Activated T-cell treated with anti-CD3 and anti-CD28 coated beads, Interleukin-2, amount 50 U/mL, for 48 hours (primary cell): Measurements from ENCODE around the gene ORAI3.

Experiments
- DNase-seq, 2 experiments: peaks; one replicate each; pipeline ENCODE4 v3.0.0-alpha.2; 2020

ORAI3 gene

DNA sequence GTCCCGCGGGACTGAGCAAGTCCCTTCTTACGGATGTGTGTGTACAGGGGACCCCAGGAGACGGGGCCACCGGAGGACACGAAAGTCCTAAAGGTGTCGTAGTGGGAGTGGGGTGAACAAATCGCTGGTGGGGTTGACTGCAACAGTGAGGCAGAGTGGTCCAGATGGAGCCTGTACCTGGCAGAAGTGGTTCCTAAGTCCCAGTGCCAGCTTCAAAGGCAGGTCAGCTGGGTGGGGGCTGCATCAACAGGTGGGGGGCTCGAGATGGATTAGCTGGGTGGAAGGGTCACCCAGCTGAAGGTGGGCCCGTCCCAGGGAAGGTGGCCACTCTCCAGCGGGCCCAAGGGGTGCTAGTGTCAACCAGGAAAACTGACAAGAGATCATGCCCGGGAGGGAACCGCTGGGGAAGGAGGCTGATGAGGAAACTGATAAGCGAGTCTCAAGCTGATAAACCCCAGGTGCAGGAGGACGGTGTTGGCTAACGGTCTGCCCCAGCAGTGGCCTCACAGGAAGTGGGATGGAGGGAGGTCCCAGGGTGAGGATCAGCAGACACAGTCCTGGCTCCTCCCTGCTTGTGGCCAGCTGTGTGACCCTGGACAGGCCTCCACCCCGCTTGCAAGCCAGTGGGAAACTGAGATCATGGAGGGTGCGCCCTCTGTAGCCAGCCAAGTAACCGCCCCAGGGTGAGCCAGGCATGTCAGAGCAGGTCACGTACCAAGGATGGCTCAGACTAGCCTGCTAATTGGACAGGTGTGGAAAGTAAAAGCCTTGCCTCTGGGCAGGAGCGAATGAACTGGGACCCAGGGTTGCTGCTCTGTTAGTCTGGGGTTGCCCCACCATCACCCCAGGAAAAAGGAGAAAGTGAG lies 1.0 kb downstream of the ORAI3 start:
- peak; percentile 56 to 67 for DNase-seq

DNA sequence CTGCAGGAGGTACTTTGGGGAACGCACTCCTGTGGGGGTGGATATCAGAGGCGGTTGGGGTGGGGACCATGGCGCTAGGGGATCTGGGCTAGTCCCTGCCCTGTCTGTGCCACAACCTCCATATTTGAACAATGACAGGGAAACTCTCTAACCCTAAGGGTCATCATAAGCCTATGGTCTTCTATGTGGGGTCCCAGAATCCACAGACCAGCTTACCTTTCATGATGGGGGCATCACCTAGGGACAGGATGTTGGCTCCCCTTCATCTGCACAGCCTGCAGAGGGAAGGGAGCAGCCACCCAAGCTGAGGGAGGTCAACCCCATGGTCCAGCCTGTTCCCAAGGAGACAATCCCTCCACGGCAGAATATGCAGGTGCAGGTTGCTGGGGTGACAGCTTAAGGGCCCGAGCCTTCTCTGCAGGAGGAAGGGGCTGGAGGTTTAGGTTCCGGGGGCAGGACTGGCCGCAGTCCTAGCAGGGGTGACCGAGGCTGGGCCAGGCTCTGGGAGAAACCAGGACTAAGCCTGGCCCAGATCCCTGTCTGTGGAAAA lies 1.7 kb downstream of the ORAI3 start:
- no peak for DNase-seq

DNA sequence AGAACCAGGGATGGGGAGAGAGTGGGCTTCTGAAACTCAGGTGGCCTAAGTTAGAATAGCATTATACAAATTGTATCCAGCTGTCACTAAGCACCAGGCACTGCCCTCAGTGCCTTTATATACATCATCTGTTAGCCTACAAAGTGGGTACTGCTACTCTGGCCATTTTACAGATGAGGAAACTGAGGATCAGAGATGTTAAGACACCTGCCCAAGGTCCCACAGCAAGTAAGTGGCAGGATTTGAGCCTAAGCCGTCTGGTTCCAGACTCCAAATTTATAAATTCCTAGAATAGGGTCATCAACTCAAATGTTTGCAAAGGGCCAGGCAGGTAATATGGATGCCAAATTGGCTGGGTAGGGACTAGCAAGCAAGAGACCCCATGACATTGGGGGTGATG lies 2.3 kb downstream of the ORAI3 start:
- DNase-seq = no peak

DNA sequence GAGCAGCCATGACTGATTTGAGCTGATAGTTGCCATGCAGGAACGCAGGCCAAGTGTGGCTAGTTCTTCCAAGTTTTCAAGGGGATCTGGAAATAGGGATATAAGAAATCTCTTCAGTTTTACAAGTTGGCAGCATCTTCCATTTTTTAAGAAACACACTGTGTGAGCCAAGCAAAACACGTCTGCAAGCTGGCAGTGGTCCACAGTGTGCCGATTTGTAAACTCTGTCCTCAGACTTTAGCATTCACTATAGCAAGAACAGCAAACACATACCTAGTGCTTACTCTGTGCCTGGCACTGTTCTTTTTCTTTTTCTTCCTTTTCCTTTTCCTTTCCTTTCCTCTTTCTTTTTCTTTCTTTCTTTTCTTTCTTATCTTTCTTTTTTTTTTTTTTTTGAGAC lies 2.9 kb downstream of the ORAI3 start:
- DNase-seq = no peak

DNA sequence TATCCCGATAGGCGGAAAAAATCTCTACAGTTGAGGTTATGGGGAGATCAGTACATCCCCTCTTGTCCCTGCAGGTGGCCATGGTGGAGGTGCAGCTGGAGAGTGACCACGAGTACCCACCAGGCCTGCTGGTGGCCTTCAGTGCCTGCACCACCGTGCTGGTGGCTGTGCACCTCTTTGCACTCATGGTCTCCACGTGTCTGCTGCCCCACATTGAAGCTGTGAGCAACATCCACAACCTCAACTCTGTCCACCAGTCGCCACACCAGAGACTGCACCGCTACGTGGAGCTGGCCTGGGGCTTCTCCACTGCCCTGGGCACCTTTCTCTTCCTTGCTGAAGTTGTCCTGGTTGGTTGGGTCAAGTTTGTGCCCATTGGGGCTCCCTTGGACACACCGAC lies 4.2 kb downstream of the ORAI3 start:
- no peak for DNase-seq

DNA sequence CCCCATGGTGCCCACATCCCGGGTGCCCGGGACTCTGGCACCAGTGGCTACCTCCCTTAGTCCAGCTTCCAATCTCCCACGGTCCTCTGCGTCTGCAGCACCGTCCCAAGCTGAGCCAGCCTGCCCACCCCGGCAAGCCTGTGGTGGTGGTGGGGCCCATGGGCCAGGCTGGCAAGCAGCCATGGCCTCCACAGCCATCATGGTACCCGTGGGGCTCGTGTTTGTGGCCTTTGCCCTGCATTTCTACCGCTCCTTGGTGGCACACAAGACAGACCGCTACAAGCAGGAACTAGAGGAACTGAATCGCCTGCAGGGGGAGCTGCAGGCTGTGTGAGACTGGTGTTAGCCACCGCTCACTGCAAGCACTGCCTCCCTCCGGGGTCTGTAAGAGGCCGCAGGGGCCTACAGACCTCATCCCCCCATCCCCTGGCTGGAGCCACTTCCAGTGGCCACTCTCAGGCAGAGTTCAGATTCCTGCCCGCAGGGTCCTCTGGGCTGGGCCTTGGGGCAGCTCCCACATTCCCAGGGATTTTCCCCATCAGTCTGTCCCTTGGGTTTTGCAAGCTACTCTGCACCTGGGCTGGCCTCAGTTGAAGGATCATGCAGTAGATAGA lies 4.8 kb downstream of the ORAI3 start:
- DNase-seq = peak; percentile 73 to 79

DNA sequence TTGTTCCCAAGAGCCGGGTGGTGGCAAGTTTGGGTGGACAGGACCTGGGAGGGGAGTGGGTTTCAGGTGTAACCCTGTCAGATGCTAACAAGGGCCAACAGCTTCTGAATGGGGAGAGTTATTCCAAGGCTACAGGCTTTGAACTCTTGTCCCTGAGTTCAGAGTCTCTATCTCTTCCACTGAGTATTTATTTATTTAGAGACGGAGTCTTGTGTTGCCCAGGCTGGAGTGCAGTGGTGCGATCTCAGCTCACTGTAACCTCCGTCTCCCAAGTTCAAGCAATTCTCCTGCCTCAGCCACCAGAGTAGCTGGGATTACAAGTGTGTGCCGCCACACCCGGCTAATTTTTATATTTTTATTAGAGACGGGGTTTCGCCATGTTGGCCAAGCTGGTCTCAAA lies 6.1 kb downstream of the ORAI3 start:
- no peak for DNase-seq

DNA sequence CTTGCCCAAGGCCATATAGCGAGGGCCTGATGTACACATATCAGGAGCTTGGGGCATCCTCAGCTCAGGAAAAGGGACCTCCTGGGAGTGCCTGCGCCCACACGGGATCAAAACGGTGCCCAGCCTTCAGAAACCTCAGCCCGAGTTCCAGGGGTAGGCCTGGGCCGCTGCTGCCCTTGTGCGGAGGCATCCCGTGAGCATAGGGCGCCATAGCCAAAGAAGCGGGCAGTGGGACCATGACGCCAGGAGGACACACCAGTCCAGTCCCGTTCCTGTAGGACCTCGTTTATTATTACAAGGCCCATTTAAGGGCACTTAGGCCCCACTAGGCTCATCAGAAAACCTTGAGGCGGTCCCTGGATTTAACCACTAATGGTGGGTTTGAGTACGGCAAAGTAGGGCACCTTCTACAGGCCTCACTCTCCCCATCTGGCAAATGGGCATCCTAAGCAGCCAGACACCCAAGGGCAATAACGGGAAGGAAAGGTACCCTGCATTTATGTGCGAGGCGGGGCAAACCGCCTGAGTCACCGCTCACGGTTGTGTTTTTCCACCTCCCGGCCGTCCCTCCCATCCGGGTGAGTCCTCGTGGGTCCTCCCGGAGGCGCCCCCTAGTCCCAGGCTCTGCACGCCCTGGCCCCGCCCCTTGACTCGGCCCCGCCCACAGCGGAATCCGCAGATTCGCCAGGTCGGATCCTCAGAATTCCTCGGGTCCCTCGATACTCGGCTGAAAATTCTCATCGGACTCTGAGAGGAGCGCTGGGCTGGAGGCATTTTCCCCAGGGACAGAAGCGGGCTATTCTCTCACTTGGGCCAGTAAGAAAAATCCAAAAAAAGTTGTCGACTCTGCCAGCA lies 8.0 kb downstream of the ORAI3 start:
- DNase-seq = peak; percentile 94 to 96

DNA sequence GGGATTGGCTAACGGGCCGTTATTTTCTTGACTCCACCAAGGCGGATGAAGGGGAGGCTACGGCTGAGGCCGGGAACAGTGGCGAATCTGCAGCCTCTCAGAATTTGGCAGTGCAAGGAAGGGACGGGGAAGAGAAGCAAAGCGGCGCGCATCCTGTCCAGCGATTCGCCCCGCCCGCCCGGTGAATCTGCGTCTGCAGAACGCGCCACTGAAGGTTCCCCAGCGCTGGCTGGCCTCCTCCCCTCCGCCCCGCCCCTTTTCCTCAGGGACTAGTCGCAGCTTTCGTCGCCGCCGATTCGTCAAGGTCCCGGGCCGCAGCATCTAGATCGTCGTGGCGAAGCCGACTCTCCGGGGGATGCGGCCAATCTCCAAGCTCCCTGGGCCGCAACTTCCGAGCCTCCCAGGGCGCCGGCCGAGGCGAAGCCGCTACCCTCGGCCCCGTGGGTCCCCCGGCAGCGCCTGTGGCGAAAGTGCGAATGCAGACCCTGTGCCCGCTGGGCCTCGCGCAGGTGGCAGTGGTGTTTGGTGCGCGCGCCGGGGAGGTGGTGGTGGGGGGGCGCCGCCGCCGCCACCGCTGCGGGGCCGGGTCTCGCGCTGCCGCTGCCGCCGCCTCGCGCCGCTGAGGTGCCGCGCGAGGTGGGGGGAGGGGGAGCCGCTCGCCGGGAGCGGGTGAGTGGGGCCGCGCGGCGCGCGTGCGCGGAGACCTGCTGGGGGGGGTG lies 8.7 kb downstream of the ORAI3 start, which contains the start of gene SETD1A:
Gene SETD1A (plus strand): TSS at position 299 of the 719 bp plus-strand sequence. CDS start 978 bp downstream, outside the sequence.
- peak; percentile 97 for DNase-seq

DNA sequence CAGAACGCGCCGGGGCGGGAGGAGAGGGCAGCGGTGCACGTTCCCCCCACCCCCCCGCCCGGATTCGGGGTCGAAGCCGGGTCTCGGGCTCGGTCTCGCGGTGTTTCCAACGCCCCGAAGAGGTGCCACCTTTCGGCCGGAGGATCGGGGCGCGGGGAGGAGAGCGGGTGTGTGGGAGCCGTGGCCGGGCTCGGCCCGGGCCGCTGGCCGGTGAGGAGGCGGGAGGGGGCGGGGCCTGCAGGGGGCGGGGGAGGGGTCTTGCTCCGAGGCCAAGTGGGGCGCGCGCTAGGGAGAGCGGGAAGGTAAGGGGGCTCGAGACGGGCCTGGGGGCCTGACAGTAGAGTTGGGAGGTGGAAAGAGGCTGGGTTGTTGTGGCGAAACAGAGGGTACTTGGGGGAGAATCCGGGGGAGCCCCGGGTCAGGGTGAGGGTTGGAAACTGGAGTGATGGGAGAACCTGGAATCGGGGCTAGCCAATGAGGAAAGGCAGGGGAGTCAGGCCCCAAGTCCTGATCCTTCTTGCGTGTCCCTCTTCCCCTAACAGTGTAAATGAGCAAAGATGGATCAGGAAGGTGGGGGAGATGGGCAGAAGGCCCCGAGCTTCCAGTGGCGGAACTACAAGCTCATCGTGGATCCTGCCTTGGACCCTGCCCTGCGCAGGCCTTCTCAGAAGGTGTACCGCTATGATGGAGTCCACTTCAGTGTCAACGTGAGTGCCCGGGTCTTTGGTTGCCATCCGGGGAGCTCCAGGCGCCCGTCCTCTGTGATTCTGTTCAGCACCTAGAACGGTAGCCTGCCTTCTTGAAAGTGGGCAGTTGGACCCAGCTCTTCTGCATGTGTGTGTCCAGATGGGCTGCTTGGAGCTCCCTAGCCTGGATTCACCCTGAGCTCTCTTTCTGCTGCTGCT lies 9.6 kb downstream of the ORAI3 start:
- DNase-seq = no peak

DNA sequence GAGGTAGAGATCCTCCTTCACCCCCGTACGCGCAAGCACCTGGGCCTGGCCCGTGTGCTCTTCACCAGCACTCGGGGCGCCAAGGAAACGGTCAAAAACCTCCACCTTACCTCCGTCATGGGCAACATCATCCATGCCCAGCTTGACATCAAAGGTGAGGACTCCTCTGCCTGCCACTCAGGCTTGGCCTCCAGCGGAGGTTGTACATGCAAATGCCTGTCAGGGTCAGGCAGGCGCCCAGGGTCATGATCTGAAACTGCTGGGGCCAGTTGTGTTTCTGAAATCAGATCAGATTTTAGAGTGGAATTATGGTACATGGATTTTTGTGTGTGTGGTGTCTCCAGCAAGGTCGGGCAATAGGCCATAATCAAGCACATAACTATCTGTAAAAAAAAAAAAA lies 12.5 kb downstream of the ORAI3 start:
- no peak for DNase-seq

DNA sequence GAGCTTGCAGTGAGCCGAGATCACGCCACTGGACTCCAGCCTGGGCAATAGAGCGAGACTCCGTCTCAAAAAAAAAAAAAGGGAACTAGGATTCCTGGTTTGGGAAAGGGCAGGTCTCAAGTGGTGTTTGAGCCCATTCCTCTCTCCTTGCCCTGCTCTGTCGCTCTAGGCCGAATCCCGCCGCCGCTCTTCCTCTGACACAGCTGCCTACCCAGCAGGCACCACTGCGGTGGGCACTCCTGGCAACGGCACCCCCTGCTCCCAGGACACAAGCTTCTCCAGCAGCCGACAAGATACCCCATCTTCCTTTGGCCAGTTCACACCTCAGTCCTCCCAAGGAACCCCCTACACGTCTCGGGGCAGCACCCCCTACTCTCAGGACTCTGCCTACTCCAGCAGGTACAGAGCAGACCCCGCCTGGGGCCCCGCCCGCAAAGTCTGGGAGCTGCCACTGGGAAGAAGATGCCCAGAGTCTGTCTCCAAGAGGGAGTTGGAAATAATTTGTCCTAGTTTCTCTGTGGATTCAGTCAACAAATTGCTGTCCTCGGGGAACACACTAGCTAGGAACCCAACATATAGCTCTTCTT lies 15.2 kb downstream of the ORAI3 start:
- DNase-seq = no peak

DNA sequence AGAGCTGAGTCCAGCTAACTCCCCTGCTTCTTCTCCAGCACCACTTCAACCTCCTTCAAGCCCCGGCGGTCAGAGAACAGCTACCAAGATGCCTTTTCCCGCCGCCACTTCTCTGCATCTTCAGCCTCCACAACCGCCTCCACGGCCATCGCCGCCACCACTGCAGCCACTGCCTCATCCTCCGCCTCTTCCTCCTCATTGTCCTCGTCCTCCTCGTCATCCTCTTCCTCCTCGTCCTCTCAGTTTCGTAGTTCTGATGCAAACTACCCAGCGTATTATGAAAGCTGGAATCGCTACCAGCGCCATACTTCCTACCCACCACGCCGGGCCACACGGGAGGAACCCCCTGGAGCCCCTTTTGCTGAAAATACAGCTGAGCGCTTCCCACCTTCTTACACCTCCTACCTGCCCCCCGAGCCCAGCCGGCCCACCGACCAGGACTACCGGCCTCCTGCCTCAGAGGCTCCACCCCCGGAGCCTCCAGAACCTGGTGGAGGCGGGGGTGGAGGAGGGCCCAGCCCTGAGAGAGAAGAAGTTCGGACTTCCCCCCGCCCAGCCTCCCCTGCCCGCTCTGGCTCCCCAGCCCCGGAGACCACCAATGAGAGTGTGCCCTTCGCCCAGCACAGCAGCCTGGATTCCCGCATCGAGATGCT lies 15.8 kb downstream of the ORAI3 start:
- no peak for DNase-seq

DNA sequence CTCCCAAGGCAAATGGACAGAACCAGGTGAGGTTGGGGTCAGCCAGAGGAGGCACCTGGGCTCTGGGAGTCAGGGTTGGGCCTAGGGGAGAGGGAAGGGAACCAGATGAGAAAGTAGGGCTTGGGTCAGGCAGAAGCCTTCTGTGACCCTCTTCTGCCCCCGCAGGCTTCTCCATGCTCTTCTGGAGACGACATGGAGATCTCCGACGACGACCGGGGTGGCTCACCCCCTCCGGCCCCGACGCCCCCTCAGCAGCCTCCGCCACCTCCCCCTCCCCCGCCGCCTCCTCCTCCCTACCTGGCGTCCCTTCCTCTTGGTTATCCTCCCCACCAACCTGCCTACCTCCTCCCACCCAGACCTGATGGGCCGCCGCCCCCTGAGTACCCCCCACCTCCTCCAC lies 16.6 kb downstream of the ORAI3 start:
- no peak for DNase-seq

DNA sequence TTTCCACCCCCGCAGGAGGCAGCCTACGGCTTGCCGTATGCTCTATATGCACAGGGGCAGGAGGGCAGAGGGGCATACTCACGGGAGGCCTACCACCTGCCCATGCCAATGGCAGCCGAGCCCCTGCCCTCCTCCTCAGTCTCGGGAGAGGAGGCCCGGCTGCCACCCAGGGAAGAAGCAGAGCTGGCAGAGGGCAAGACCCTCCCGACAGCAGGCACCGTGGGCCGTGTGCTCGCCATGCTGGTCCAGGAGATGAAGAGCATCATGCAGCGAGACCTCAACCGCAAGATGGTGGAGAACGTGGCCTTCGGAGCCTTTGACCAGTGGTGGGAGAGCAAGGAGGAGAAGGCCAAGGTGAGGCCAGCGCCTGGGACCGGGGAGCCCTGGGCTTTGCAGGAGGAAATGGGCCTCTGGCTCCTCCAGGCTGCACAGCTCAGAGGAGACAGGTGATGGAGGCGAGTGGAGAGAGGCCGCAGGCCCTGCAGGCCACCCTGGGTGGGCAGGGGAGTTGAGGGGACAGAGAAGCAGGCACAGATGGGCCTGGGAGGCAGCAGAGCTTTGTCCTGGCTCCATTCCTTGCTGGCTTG lies 17.3 kb downstream of the ORAI3 start:
- no peak for DNase-seq

DNA sequence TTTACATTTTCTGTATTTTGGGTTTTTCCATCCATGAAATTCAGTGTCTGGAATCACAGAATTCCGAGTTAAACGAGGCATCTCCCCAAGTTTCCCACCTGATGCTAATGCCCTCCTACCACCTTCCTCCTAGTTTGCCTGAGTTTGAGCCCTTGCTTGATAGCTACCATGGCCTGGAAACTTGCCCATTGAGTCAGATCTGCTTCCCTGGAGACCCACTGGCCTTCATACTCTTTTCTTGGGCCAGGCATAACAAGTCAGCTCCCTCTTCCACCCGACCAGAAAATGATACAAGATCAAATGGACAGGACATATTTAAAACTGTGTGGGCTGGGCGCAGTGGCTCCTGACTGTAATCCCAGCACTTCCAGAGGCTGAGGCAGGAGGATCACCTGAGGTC lies 18.9 kb downstream of the ORAI3 start:
- DNase-seq = no peak

DNA sequence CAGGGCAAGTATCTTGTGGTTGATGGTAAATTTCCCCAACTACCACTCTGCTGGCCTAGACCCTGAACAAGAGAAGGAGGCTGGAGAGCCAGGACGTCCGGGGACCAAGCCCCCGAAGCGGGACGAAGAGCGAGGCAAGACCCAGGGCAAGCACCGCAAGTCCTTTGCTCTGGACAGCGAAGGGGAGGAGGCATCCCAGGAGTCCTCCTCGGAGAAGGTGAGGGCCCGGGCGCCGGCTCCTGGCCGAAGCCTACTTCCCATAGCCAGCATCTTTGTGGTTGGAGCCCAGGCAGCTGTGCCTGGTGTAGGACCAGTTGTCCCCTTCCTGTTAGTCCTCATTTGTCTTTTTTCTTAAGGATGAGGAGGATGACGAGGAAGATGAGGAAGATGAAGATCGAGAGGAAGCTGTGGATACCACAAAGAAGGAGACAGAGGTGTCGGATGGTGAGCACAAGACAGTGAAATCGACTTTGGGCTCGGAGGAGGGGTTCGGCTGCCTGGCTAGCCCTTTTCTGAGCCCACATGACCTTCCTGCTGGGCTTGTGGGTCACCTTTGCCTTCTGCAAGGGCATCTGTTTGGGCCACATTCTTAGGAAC lies 20.5 kb downstream of the ORAI3 start:
- no peak for DNase-seq

DNA sequence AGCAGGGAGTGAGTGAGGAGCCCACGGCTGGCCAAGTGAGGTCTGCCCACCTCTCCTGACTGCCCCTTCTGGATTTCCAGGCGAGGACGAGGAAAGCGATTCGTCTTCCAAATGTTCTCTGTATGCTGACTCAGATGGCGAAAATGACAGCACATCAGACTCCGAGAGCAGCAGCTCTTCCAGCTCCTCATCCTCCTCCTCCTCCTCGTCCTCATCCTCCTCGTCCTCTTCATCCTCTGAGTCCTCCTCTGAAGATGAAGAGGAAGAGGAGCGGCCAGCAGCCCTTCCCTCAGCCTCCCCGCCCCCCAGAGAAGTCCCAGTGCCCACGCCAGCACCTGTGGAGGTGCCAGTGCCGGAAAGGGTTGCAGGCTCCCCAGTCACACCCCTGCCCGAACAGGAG lies 22.4 kb downstream of the ORAI3 start:
- no peak for DNase-seq

DNA sequence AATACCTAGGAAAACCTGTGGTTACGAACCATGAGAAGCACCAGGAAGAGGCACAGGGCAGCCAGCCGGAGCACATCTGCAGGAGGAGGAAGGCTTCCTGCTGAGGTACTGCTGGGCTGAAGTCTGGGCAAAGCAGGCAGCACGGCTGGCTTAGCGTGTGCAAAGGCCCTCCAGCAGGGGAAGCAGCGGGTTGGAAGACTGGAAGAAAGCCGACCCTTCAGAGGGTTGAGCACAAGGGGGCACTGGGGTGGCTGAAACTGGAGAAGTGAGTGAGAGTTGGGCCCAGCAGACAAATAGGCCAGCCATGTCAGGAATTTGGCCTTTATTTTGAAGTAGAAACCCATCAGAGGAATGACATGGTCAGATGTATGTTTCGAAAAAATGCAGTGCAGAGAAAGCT lies 24.0 kb downstream of the ORAI3 start:
- DNase-seq = no peak

DNA sequence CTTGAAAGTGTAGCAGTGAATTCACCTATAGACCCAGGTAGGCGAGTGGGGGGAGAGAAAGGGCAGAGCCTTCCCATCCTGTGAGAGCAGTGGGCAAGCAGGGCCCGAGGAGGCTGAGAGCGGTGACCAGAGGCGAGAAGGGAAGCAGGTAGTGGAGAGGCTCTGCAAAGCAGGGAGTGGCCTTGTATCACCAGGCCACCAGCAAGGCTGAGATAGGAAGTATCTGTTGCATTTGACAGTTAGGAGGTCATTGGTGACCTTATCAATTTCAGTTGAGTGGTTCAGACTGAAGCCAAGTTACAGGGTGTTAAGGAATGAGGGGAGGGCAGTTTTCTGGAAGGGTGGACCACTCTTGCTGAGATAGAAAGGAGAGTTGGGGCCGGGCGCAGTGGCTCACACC lies 25.5 kb downstream of the ORAI3 start:
- DNase-seq = no peak
